Measurements from ENCODE around the gene APLP1.

GRCh38 chr19:35856546-35857149 lies 11.7 kb upstream of the APLP1 start, which contains the start of gene KIRREL2:
- TF ChIP-seq CTCF (IDR thresholded peaks at IDR 0.05) (no peak), POLR2A (IDR thresholded peaks at IDR 0.05) (no peak), POLR2AphosphoS5 (IDR thresholded peaks at IDR 0.05; ENCODE audit: insufficient read depth in 1 of 2, low read depth in 1 of 2) (no peak)
